ENCODE results near the gene CENPX. TPM values are rescaled to one million over a fixed set of nuclear protein-coding genes. Genes with fewer than 3 reads are reported as not detected.

CENPX gene
- total RNA-seq, 1 experiment from 2014 or later: 344 TPM

DNA sequence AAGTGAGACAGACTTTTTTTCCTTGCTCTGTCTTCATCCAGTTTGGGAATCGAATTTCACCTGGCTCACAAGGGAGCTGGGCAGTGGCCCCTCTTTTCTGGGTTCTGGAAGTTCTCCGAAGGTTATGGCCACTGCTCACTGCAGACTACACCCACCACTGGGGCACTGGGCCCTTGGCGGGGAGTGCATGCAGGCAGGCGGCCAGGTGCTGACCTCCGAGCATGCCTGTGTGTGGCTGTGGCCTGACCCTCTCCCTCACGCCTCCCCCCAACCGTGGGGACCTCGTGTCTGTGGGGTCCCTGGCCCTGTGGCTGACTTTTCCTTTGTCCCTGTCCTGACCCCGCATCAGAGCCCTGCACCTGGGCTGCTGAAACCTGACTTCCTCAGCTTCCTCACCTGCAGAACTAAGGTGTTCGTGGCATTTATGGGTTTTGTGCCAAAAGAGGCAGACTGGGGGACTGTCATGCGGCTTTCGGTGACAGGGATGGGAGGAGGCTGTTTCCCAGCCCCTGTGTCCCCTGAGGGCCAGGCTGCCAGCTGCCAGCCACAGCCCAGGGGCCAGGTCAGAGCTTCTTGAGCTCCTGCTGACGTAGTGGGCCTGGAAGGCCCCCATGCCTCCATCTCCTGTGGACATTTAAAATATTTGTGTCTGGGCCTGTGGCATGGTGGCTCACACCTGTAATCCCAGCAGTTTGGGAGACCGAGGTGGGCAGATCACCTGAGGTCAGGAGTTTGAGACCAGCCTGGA lies 23.8 kb downstream of the CENPX start:
- ChIA-PET POLR2A (ENCODE audit: unreplicated experiment) (no interaction called here), CTCF (no interaction called here)
- H3K27me3 ChIP-seq (ENCODE audit: low read length): no peaks in the 10 kb centered on the region
- H3K9ac ChIP-seq (ENCODE audit: low read length): no peak overlapping the region
- no peak overlapping the region for H3K4me3 ChIP-seq (ENCODE audit: low read length)
- H3F3A ChIP-seq (ENCODE audit: low read length, unreplicated experiment): no peaks in the 10 kb centered on the region
- H3K9me3 ChIP-seq (ENCODE audit: low read length): no peaks in the 10 kb centered on the region
- no peaks in the 10 kb centered on the region for H3K79me2 ChIP-seq (ENCODE audit: low read length)
- H3K4me2 ChIP-seq (ENCODE audit: low read length): no peak overlapping the region
- DNase-seq: no peak
- no peaks in the 10 kb centered on the region for H4K20me1 ChIP-seq (ENCODE audit: low read length)
- no peaks in the 10 kb centered on the region for H3K9me2 ChIP-seq (replicated peaks; ENCODE audit: low read length)
- H3K27ac ChIP-seq (ENCODE audit: low read length): no peak overlapping the region
- H3K36me3 ChIP-seq (ENCODE audit: low read depth, low read length): no peaks in the 10 kb centered on the region
- no peak for TF ChIP-seq EZH2 (IDR thresholded peaks at IDR 0.05; ENCODE audit: low read length, unreplicated experiment)
- no peak for TF ChIP-seq EZH2phosphoT487 (IDR thresholded peaks at IDR 0.05; ENCODE audit: borderline replicate concordance, low read length)
- TF ChIP-seq, protein P1, sequence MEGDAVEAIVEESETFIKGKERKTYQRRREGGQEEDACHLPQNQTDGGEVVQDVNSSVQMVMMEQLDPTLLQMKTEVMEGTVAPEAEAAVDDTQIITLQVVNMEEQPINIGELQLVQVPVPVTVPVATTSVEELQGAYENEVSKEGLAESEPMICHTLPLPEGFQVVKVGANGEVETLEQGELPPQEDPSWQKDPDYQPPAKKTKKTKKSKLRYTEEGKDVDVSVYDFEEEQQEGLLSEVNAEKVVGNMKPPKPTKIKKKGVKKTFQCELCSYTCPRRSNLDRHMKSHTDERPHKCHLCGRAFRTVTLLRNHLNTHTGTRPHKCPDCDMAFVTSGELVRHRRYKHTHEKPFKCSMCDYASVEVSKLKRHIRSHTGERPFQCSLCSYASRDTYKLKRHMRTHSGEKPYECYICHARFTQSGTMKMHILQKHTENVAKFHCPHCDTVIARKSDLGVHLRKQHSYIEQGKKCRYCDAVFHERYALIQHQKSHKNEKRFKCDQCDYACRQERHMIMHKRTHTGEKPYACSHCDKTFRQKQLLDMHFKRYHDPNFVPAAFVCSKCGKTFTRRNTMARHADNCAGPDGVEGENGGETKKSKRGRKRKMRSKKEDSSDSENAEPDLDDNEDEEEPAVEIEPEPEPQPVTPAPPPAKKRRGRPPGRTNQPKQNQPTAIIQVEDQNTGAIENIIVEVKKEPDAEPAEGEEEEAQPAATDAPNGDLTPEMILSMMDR (conservative IDR thresholded peaks at IDR 0.05; ENCODE audit: low read depth, low read length): no peak
- intact Hi-C loops (cut with micrococcal nuclease): no loop called here
- ATAC-seq: no peak
- BruUV-seq (replicated peaks): no TSS peak
- H2AFZ ChIP-seq (ENCODE audit: low read length): no peak overlapping the region
- peaks cover 12% of the 10 kb centered on the region for H3K4me1 ChIP-seq (ENCODE audit: insufficient read depth, low read length)

GRCh38 chr17:81998212-81998611 lies 24.5 kb downstream of the CENPX start:
- ChIA-PET CTCF (no interaction called here), POLR2A (ENCODE audit: unreplicated experiment) (no interaction called here)
- H3K27me3 ChIP-seq (ENCODE audit: low read length): no peaks in the 10 kb centered on the region
- H3K9ac ChIP-seq (ENCODE audit: low read length): no peak overlapping the region
- no peak overlapping the region for H3K4me2 ChIP-seq (ENCODE audit: low read length)
- no peak for DNase-seq
- no peaks in the 10 kb centered on the region for H4K20me1 ChIP-seq (ENCODE audit: low read length)
- H3F3A ChIP-seq (ENCODE audit: low read length, unreplicated experiment): no peaks in the 10 kb centered on the region
- ATAC-seq: no peak
- no peaks in the 10 kb centered on the region for H3K36me3 ChIP-seq (ENCODE audit: low read depth, low read length)
- H3K9me3 ChIP-seq (ENCODE audit: low read length): no peaks in the 10 kb centered on the region
- H3K4me3 ChIP-seq (ENCODE audit: low read length): no peak overlapping the region
- no peaks in the 10 kb centered on the region for H3K79me2 ChIP-seq (ENCODE audit: low read length)
- H2AFZ ChIP-seq (ENCODE audit: low read length): no peak overlapping the region
- H3K4me1 ChIP-seq (ENCODE audit: insufficient read depth, low read length): peaks cover 7% of the 10 kb centered on the region
- intact Hi-C loops (cut with micrococcal nuclease): no loop called here
- no peaks in the 10 kb centered on the region for H3K9me2 ChIP-seq (replicated peaks; ENCODE audit: low read length)
- no peak for TF ChIP-seq EZH2phosphoT487 (IDR thresholded peaks at IDR 0.05; ENCODE audit: borderline replicate concordance, low read length)
- no peak for TF ChIP-seq EZH2 (IDR thresholded peaks at IDR 0.05; ENCODE audit: low read length, unreplicated experiment)
- TF ChIP-seq, protein P1 (conservative IDR thresholded peaks at IDR 0.05; ENCODE audit: low read depth, low read length): no peak
- BruUV-seq (replicated peaks): no TSS peak
- H3K27ac ChIP-seq (ENCODE audit: low read length): no peak overlapping the region

DNA sequence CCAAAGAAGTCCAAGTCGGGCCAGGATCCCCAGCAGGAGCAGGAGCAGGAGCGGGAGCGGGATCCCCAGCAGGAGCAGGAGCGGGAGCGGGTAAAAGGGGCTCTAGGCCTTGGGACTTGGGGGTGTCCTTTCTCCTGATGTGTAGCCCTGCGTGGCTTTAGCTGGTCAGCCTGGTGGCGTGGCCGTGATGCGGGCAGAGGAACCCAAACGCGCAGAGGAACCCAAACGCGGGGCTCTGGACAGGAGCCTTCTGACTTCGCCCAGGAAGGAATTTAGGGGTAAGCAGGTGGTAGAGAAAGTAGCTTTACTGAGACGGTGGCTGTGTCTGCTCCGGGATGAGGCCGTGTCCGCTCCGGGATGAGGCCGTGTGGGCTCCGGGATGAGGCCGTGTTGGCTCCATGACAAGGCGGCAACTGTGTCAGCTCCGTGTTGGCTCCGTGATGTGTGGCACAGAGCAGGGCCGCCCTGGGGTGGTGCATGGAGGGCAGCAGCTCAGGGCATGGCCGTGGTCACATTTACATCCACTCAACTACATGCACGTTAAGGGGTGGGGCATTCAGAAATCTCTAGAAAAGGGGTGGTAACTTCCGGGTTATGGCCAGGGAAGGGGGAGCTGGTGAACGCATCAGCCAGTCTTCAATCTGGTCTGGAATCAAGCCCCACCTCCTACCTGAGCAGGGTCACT lies 25.8 kb downstream of the CENPX start:
- no peak overlapping the region for H3K27ac ChIP-seq (ENCODE audit: low read length)
- H3K4me2 ChIP-seq (ENCODE audit: low read length): no peak overlapping the region
- TF ChIP-seq, protein P1 (conservative IDR thresholded peaks at IDR 0.05; ENCODE audit: low read depth, low read length): no peak
- no peak for TF ChIP-seq EZH2phosphoT487 (IDR thresholded peaks at IDR 0.05; ENCODE audit: borderline replicate concordance, low read length)
- no peak for TF ChIP-seq EZH2 (IDR thresholded peaks at IDR 0.05; ENCODE audit: low read length, unreplicated experiment)
- BruUV-seq (replicated peaks): no TSS peak
- no peaks in the 10 kb centered on the region for H3K9me3 ChIP-seq (ENCODE audit: low read length)
- no peaks in the 10 kb centered on the region for H3K27me3 ChIP-seq (ENCODE audit: low read length)
- intact Hi-C loops (cut with micrococcal nuclease): no loop called here
- CTCF ChIA-PET: no interaction called here
- no peak overlapping the region for H3K9ac ChIP-seq (ENCODE audit: low read length)
- no peaks in the 10 kb centered on the region for H4K20me1 ChIP-seq (ENCODE audit: low read length)
- no peaks in the 10 kb centered on the region for H3K9me2 ChIP-seq (replicated peaks; ENCODE audit: low read length)
- no peak overlapping the region for H3K4me3 ChIP-seq (ENCODE audit: low read length)
- DNase-seq: no peak
- ATAC-seq: no peak
- no peaks in the 10 kb centered on the region for H3F3A ChIP-seq (ENCODE audit: low read length, unreplicated experiment)
- H3K79me2 ChIP-seq (ENCODE audit: low read length): no peaks in the 10 kb centered on the region
- H3K4me1 ChIP-seq (ENCODE audit: insufficient read depth, low read length): peaks cover 6% of the 10 kb centered on the region
- POLR2A ChIA-PET (ENCODE audit: unreplicated experiment): no interaction called here
- no peaks in the 10 kb centered on the region for H3K36me3 ChIP-seq (ENCODE audit: low read depth, low read length)
- no peak overlapping the region for H2AFZ ChIP-seq (ENCODE audit: low read length)
